NCI-H187 (cell line): ENCODE data around the gene BIN2.
"Not testable (repeated sequence)": the region's sequence is repeated elsewhere in the genome, so short reads cannot be mapped to it uniquely, and the experiment has no call there.

Source experiments
- DNase-seq, 2 experiments: peaks; one replicate each; lab custom pipeline; 2025; lab: John Stamatoyannopoulos, UW

Gene BIN2

DNA sequence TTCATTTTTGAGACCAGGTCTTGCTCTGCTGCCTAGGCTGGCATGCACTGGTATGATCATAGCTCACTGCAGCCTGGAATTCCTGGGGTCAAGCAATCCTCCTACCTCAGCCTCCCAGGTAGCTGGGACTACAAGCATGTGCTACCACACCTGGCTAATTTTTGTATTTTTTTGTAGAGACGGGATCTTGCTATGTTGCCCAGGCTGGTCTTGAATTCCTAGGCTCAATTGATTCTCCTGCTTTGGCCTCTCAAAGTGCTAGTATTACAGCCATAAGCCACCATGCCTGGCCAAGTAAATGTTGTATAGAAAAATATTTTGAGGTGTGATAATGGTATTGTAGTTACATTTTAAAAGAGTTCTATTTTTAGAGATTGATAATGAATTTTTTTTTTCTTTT is 12.6 kb downstream of the BIN2 start:
- no peak for DNase-seq

- DNase-seq, result no peak
Measured at GRCh38 chr12:51307655-51308593, 16.1 kb downstream of the BIN2 start.

- DNase-seq, result no peak
Measured at GRCh38 chr12:51306507-51306906, 17.5 kb downstream of the BIN2 start.

- DNase-seq, result not testable (repeated sequence)
Measured at GRCh38 chr12:51300768-51301167, 23.2 kb downstream of the BIN2 start.

DNA sequence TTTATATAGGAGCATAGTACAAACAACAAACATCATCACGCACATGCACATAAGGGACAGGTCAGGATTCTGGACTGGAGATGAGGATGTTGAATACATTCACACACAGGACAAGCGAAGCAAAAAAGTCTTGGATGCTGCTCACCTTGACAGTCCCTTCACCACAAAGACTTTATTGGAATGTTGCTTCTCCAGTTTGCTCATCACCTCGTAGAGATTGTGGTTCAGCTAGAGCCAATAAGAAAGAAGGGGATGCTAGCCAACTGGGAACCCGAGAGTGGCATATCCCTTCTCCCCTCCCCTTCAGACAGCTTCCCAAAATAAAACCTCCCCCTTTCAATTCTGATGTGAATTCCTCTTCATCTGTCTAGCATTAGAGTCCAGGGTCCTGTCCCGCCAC is 28.3 kb downstream of the BIN2 start:
- DNase-seq, result no peak

GRCh38 chr12:51294097-51294496 is 29.9 kb downstream of the BIN2 start:
- not testable (repeated sequence) for DNase-seq

DNA sequence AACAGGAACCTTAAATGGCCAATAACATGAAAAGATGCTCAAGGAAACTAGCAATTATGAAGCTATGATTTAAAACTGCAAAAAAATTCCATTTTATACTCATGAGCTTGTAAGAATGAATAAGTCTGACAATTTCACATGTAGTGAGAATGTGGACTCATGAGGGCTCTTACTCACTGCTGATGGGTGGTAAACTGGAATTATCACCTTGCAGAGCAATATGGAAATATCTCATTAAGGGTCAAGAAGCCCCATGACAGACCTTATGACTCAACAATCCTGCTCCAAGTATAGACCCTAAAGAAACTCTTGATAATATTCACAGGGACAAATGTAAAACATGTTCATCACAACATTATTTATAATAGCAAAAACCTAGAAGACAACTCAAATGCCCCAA is 30.3 kb downstream of the BIN2 start:
- no peak for DNase-seq

GRCh38 chr12:51291603-51292513 is 32.1 kb downstream of the BIN2 start:
- not testable (repeated sequence) for DNase-seq

DNA sequence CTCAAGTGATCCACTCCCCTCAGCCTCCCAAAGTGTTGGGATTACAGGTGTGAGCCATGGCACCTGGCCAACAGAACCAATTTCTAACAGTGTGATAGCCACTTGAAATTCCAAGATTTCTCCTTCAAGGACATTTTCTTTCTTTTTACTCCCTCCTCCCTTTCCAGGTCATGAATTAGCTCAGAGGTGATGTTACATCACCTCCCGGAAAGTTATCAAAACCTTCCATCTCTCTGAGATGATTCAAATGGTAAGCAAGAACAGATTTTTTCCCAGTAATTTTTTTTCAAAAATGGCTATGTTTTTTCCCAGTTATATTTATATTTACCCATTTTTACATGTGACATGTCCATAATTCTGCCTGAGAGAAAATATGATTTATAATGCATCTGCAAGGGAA is 38.1 kb downstream of the BIN2 start:
- no peak for DNase-seq

DNA sequence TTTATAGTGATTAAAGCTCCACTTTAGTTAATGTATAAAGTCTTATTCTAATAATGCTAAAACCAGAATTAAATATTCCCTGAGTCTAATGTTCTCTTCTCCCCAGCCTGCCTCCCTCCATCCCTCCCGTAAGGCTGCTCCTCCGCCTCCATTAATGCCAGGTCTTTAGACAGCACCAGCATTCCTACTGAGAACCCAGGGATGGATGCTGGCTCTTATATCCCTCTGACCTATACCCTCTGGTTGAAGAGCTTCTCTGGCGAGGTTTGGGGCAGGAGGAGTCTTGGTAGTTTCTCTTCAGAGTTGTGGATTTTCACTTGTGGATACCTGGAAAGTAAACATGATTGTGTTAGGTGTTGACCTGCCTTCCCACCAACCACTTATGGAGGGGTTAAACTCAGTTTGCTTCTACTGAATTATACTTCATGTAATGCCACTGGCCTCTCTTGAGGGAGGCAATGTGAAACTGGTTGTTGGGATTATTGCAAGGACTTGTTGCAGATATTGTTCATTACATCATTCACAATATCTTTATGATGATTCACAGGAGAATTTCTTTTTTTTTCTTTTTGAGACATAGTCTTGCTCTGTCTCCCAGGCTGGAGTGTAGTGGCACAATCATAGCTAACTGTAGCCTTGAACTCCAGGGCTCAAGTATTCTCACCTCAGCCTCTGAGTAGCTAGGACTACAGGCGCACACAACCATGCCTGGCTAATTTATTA is 42.6 kb downstream of the BIN2 start:
- no peak for DNase-seq

DNA sequence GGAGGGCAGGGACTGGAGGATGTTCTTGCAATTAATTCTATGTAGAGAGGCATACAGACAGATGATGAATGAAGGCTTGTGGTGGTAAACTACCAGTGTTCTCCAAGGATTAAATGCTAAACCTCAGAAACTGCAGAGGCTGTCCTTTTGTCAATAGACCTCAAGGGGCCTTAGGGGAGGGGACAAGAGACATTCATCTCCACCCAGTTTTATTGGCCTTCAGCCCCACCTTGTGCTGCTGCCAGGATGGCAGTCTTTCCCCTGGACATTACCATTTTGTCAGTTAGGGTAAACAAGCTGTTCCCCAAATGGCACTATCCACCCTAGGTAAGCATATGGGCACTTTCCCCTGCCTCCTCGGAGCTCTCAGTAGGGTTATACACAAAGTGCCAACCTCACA is 48.9 kb downstream of the BIN2 start:
- DNase-seq, result no peak

- DNase-seq, result not testable (repeated sequence)
Measured at GRCh38 chr12:51272810-51273209, 51.2 kb downstream of the BIN2 start.

DNA sequence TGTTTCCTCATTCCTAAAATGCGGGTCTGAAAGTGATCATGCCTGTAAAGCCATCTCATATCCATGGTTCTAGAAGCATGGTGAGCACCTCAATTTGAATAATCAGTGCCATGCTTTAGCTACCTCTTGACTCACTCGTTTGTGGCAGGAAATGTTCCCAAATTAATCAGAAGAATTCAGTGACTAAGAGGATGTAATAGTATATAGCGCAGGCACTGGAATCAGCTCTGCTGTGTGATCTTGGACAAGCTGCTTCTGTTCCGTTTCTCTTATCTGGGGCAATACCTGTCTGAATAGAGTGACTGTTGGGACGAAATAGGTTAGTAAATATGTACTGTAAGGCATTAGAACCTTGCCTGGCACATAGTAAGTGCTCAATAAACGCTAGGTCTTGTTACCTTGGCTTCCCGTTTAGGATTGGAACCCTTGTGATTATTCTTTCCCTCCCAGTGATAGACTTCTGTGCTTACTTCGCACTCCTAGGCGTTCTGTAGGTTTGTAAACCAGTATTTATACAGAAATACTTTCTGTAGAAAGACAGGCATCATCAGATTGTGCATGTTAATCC is 52.9 kb downstream of the BIN2 start:
- DNase-seq, result no peak

DNA sequence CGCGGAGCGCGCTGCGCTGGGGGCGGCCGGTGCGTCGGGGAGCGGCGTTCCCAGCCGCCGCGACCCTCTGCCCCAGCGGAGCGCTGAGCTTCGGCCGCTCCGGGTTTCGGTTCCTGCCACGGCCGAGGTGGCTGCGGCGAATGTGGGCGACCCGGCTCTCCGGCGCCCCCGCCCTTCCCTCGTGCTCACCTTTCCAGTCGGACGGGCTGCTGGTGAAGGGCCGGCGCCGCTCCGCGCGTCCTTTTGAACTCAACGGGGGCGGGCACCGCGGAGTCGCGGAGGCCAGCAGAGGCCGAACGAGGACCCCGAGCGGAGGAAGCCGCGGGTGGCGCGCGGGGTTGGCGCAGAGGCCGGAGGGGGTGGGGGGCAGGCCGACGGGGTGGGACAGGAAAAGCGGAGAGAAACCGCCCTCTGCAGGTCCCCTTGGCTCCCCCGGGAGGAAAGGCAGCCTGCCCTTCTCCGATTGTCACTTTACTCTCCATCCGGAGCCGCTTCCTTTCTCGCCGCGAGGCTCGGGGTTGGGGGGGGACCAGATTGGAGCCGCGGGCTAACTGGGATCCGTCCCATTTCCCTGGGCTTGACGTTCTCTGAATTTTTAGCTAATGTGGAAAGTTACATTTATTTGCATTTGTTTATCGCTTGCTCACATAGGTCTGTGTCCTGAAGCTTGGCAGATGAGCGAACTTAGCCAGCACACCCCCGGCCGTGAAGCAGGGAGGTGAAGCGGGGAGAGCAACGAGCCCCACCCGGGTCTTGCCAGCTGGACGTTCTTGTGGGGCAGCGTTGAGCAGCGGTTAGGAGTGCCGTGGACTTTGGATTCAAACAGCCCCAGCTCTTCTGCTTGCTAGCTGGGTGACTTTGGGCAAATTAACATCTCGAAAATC is 53.7 kb downstream of the BIN2 start, which contains the start of gene SMAGP:
Gene SMAGP, minus strand, starts transcription at position 349 of the 884 bp plus-strand sequence. CDS start 1,137 bp downstream, outside the sequence.
- peak in 1 of 2 experiments; percentile 30 for DNase-seq

DNA sequence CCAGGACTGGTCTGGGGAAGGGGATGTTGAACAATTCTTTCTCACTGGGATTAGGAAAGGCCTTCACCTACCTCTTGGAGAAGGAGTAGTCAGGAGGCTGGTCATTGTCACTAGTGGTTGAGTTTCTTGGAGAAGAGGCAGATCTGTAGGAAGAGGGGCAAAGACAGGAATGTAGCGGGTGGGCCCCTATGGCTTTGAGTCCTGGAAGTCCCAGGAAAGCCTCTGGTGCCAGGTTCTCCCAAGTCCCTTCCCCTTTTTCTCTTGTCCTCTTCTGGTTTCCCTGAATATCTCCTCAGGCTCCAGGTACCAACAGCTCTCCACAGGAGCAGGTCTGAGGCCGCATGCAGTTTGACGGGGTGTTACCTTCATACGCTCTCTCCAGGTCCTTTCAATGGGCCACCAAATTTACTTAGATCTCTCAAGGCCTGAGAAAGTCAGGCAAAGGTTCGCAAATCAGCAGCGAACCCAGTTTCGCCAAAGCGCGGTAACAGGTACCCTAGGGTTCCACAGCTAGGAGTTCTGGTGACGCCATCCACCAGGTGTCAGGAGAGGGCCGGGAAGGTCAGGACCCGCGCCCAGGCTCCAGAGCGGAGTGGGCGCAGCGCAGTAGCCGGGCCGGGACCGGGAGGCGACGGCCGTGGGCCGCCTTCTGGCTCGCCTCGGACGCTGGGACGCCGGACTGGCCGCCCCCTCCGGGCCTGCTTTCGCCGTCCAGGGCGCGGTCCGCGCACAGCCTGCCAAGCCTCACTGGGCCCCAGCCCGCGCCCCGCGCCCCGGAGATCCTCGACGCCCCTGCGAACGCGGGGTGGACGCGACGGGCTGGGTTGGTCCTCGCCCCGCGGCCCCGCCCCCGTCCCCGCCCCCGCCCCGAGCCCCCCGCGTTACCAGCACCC is 54.6 kb downstream of the BIN2 start:
- peak in 1 of 2 experiments; percentile 21 for DNase-seq

- DNase-seq, result no peak
Measured at GRCh38 chr12:51265024-51265423, 59.0 kb downstream of the BIN2 start.

GRCh38 chr12:51264297-51264696 is 59.7 kb downstream of the BIN2 start:
- DNase-seq, result no peak

- DNase-seq, result no peak
Measured at GRCh38 chr12:51263341-51263740, 60.6 kb downstream of the BIN2 start.

DNA sequence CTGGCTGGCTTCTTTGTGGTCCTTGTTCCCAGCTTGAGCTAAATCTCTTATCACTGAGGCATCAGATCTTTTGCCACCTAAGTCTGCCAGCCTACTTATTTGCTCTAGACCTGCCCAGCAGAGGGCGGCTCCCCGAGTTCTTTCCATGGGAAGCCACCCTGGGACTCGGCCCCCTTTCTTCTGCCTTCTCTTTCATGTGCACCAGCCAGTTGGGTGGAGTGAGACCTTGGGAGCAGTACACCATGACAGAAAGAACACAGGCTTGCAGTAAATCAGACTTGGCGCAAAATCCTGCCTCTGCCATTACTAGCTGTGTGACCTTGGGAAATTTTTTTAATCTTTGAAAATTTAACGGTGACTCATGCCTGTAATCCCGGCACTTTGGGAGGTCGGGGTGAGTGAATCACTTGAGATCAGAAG is 61.2 kb downstream of the BIN2 start:
- DNase-seq, result no peak
